Activated T-helper 1 cell treated with anti-CD3 and anti-CD28 coated beads, Interleukin-12 subunit alpha, Interleukin-12 subunit beta, Interleukin-2, Interleukin-4 antibody, amounts not matched to agents 30 ng/mL and 10 ng/mL and 1 ng/mL, durations not matched to agents 14 hours and 24 hours and 36 hours (primary cell): ENCODE measurements around the gene TPD52L1. TPM values are rescaled to one million over a fixed set of nuclear protein-coding genes. Genes with fewer than 3 reads are reported as not detected.

Experiments used
- DNase-seq: peaks from one replicate; pipeline ENCODE4 v3.0.0; 2021; ENCODE audit warnings: low spot score
- H3K27ac Mint-ChIP-seq: one replicate; pipeline ENCODE4 v1.8.0; 2021; ENCODE audit warnings: mild to moderate bottlenecking, mixed read lengths
- H3K27me3 Mint-ChIP-seq: one replicate; pipeline ENCODE4 v1.8.0; 2022; ENCODE audit warnings: mild to moderate bottlenecking, moderate library complexity, mixed read lengths; ENCODE audit not compliant: insufficient read depth
- H3K36me3 Mint-ChIP-seq: one replicate; pipeline ENCODE4 v1.8.0; 2021; ENCODE audit warnings: low read depth, mixed read lengths
- H3K4me1 Mint-ChIP-seq: one replicate; pipeline ENCODE4 v1.8.0; 2021; ENCODE audit warnings: low read depth, mixed read lengths
- H3K4me3 Mint-ChIP-seq: one replicate; pipeline ENCODE4 v1.8.0; 2021; ENCODE audit warnings: mild to moderate bottlenecking, moderate library complexity, mixed read lengths
- H3K9me3 Mint-ChIP-seq: one replicate; pipeline ENCODE4 v1.8.0; 2021; ENCODE audit warnings: mixed read lengths
- intact Hi-C: fragments of 100-400 bp; cut with micrococcal nuclease; formaldehyde crosslinking; loops from one replicate; pipeline ENCODE4 v1.15.1; 2024
- total RNA-seq: library from RNA; stranded (reverse); gene quantifications from 2 replicates; pipeline ENCODE4 v1.2.3, GENCODE V29; 2022

The TPD52L1 gene
- total RNA-seq, 1 donor from 2014 or later = 0.29 TPM

DNA sequence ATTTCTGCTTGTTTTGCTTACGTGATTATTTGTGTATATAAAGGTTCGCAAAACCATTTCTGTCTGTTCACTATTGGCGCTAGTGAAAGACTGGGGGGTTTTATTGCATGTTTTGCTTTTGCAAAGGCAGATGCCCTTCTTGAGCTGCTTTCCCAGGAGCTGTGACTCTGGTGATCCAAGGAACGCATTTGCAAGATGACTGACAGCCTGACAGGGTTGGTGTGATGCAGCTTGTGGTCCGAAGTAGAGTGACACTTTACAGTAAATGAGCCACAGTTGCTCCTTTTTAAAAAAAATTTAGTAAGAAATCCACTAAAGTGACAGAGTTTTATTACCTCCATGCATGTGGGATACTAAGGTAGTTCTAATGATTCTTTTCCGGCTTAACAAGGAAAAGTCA, 73.7 kb downstream of the TPD52L1 start:
- no peaks in the 10 kb centered on the region for H3K4me1 Mint-ChIP-seq
- H3K27ac Mint-ChIP-seq = no peak overlapping the region
- no peak for DNase-seq
- intact Hi-C loops = no loop called here
- no peaks in the 10 kb centered on the region for H3K9me3 Mint-ChIP-seq
- no peak overlapping the region for H3K4me3 Mint-ChIP-seq
- H3K27me3 Mint-ChIP-seq = no peaks in the 10 kb centered on the region
- no peaks in the 10 kb centered on the region for H3K36me3 Mint-ChIP-seq

DNA sequence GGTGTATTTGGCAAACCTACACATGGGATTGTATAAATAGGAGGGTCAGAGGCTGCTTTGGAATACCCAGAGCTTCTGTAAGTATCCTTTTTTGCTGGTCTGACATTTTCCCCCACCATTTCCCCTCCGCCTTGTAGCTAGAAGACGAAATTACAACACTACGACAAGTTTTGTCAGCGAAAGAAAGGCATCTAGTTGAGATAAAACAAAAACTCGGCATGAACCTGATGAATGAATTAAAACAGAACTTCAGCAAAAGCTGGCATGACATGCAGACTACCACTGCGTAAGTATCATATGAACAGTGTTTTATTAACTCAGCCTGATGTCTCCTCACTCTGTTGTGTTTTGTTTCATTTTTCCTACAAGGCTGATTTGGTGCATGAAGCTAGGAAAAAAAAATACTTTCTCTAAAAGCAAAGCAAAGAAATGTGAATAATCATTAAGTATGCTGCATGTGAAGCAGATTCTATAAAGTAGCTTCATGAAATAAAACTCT, 75.5 kb downstream of the TPD52L1 start:
- Mint-ChIP-seq H3K27me3 (peaks cover 4% of the 10 kb centered on the region), H3K4me1 (no peaks in the 10 kb centered on the region), H3K9me3 (no peaks in the 10 kb centered on the region), H3K36me3 (no peaks in the 10 kb centered on the region), H3K27ac (no peak overlapping the region), H3K4me3 (no peak overlapping the region)
- intact Hi-C loops = no loop called here
- no peak for DNase-seq

DNA sequence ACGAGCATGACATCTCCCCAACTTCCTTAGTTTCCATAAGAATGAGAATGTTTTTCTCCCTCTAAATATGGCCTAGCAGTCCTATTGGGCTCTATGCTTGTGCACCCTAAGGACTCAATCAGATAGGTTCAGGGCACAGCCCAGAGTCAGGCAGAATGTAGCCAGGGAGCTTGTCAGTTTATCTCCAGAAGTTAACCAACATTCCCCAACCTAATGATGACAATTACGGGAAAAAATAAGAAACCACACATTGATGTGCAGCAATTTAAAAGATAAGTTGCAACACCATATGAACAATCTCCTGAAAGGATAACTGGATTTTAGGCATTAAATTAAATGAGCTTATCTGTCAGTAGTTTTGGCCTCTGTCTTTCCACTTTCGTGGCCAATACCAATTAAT, 77.1 kb downstream of the TPD52L1 start:
- Mint-ChIP-seq H3K27ac (no peak overlapping the region), H3K36me3 (no peaks in the 10 kb centered on the region), H3K9me3 (no peaks in the 10 kb centered on the region), H3K4me1 (no peaks in the 10 kb centered on the region), H3K27me3 (peaks cover 4% of the 10 kb centered on the region), H3K4me3 (no peak overlapping the region)
- no peak for DNase-seq
- intact Hi-C loops = no loop called here

DNA sequence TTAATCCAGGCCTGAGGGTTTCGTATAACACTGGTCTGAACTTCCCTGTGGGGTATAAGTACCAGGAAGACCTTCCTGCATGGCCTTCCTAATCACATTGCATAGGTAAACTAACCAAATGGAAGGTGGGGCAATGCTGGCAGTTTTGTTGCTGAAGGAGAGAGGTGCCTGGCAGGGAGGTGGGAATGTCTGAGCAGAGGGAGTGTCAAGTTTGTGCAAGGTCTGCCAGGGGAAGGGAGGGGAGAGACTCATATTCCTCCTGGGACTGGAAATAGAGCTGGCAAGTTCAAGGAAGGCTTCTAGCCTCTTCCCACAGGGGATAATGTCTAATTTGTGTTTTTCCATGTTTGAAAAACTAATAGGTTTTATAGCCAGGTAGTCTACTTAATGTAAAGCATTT, 77.6 kb downstream of the TPD52L1 start:
- H3K4me3 Mint-ChIP-seq = no peak overlapping the region
- no peaks in the 10 kb centered on the region for H3K4me1 Mint-ChIP-seq
- H3K36me3 Mint-ChIP-seq = no peaks in the 10 kb centered on the region
- intact Hi-C loops = no loop called here
- H3K27me3 Mint-ChIP-seq = peaks cover 4% of the 10 kb centered on the region
- H3K9me3 Mint-ChIP-seq = no peaks in the 10 kb centered on the region
- DNase-seq = no peak
- H3K27ac Mint-ChIP-seq = no peak overlapping the region

DNA sequence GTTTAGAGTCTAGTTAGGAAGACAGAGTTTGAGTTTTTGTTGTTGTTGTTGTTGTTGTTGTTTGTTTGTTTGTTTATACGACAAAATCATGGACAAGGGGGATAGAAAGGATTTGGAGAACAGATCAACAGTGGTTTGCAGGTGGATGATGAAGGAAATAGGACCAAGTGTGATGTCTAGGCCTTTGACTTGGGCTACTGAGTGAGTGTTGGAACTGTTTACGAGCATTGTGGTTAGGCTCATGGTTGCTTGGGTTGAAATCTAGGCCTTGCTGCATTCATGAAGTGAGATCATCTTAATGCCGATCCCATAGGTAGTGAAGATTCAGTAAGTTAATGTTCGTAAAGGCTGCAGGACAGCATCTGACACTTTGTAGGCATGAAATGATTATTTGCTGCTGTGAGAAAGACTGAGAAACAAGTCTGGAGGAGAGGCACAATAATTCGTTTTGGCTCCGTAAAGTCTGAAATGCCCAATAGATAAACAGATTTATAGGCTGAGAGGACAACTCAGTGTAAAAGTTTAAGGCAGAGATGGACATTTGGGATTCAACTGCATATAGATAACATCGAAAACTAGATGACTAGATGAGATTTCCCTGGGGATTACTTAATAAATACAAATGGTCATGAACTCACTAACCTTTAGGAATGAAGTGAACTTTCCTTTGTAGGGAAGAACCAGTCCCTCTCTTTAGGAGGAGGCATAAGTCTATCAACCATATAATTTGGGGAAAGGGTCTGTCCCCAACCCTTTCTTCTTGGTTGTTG, 78.2 kb downstream of the TPD52L1 start:
- intact Hi-C loops = no loop called here
- H3K4me3 Mint-ChIP-seq = no peak overlapping the region

DNA sequence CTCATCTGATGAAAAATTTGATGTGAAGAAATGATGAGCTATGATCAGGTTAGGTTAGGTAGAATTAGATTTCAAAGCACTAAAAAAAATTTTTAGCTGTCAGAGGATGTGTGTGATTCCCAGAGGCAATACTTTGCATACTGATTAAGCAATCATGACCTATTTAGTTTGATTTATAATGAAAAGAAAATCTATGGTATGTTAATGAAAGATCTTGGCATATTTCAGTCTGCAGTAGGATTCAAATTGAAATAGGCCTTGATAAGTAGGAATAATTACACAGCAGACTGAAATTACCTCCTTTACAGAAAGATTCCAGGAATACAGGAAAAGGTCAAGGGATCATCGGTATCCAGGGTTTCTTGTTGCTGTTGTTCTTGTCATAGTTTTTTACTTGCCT, 78.9 kb downstream of the TPD52L1 start:
- Mint-ChIP-seq H3K9me3 (no peaks in the 10 kb centered on the region), H3K36me3 (no peaks in the 10 kb centered on the region), H3K27ac (no peak overlapping the region), H3K27me3 (peaks cover 4% of the 10 kb centered on the region), H3K4me3 (no peak overlapping the region), H3K4me1 (no peaks in the 10 kb centered on the region)
- intact Hi-C loops = no loop called here
- no peak for DNase-seq

More for the DNA sequence above, 78.2 kb downstream of the TPD52L1 start:
- H3K27ac Mint-ChIP-seq = no peak overlapping the region
- H3K36me3 Mint-ChIP-seq = no peaks in the 10 kb centered on the region
- H3K27me3 Mint-ChIP-seq = peaks cover 4% of the 10 kb centered on the region
- no peaks in the 10 kb centered on the region for H3K9me3 Mint-ChIP-seq
- no peaks in the 10 kb centered on the region for H3K4me1 Mint-ChIP-seq
- DNase-seq = no peak

DNA sequence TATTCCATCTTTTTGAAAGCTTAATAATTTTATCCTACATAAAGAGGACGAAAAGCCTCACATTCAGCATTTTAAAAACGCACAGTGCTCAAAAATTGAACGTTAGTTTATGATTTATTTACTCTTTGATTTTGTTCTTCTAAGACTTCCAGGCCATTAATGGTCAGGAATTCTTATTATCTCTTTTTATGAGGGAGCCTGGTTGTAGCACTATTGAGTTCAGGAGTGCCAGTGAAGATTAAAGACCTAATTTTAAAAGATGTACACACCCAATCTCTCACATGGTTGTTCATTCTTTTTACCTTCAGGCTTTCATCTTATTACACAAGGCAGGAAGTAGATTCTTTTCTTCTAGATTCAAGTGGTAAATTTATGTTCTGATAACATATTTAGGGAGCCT, 79.6 kb downstream of the TPD52L1 start:
- intact Hi-C loops = no loop called here
- peaks cover 4% of the 10 kb centered on the region for H3K27me3 Mint-ChIP-seq
- no peaks in the 10 kb centered on the region for H3K4me1 Mint-ChIP-seq
- no peaks in the 10 kb centered on the region for H3K36me3 Mint-ChIP-seq
- H3K27ac Mint-ChIP-seq = no peak overlapping the region
- no peak for DNase-seq
- H3K9me3 Mint-ChIP-seq = no peaks in the 10 kb centered on the region
- no peak overlapping the region for H3K4me3 Mint-ChIP-seq

DNA sequence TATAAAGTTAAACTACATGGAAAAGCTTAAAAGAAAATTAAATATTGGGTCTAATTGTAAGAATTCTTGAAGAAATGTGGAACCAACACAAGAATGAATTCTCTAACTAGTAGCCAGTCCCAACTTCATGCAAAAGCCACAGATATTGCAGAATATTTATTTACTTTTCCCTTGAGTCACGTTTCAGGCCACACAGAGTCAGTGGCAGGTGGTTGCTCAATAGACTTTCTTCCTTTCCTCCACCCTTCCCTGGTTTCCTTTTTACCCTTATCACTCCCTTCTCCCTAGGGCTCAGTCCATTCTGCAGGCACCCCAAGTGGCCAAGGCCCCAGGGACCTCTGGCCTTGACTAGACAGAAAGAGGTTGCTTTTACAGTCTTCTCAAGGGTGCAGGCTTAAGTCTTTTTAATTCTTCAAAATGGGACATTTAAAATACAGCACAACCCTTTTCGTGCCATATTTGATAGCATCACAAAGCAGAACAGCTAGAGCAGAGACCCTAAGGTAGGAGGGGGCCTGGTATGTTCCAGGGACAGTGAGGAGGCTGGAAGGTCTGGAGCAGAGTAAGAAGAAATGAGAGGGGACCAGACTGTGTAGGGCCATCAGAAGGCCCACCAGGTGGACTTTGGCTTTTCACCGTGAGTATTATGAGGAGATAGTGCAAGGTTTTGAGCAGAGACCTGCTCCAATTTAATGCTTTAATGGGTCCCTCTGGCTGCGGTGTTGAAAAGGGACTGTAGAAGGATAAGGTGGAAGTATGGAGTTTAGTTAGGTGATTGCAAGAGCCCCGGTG, 83.2 kb downstream of the TPD52L1 start:
- DNase-seq = no peak
- Mint-ChIP-seq H3K4me3 (no peak overlapping the region), H3K27me3 (peaks cover 6% of the 10 kb centered on the region), H3K27ac (no peak overlapping the region), H3K36me3 (no peaks in the 10 kb centered on the region), H3K9me3 (peaks cover 23% of the 10 kb centered on the region), H3K4me1 (no peaks in the 10 kb centered on the region)
- intact Hi-C loops = no loop called here

DNA sequence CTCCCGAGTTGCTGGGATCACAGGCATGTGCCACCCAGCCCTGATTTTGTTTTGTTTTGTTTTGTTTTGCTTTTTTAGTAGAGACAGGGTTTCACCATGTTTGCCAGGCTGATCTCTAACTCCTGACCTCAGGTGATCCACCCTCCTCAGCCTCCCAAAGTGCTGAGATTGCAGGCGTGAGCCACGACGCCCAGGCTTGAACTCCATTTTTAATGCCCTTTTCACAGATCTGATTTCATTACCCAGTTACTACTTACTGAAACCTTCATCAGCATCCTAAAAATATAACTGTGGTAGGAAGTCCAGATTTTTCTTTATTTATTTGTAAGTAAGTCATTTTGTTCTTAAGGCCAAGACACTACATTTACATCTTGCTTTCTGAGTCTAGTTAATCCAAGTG, 84.2 kb downstream of the TPD52L1 start:
- Mint-ChIP-seq H3K4me3 (no peak overlapping the region), H3K4me1 (no peaks in the 10 kb centered on the region), H3K9me3 (peaks cover 31% of the 10 kb centered on the region), H3K27me3 (peaks cover 7% of the 10 kb centered on the region), H3K36me3 (no peaks in the 10 kb centered on the region), H3K27ac (no peak overlapping the region)
- DNase-seq = no peak
- intact Hi-C loops = no loop called here

DNA sequence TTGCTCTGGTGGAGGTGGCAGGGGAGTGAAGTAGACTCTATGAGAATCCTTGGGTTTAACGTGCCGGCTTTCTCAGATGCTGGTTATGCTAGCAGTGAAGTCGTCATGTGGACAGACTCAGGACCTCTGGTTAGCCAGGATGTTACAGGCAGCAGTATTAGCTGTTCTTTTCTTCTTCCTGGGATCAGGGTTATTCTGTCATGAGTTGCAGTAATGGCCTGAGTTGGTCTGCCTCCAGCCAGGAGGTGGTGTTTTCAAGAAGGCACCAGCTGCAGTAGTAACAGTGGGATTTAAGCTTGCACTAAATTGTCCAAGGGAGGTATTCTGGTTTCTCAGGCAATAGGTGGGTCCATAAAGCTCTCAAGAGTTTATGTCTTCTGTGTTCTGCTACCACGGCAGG, 91.5 kb downstream of the TPD52L1 start:
- no peak overlapping the region for H3K27ac Mint-ChIP-seq
- intact Hi-C loops = no loop called here

DNA sequence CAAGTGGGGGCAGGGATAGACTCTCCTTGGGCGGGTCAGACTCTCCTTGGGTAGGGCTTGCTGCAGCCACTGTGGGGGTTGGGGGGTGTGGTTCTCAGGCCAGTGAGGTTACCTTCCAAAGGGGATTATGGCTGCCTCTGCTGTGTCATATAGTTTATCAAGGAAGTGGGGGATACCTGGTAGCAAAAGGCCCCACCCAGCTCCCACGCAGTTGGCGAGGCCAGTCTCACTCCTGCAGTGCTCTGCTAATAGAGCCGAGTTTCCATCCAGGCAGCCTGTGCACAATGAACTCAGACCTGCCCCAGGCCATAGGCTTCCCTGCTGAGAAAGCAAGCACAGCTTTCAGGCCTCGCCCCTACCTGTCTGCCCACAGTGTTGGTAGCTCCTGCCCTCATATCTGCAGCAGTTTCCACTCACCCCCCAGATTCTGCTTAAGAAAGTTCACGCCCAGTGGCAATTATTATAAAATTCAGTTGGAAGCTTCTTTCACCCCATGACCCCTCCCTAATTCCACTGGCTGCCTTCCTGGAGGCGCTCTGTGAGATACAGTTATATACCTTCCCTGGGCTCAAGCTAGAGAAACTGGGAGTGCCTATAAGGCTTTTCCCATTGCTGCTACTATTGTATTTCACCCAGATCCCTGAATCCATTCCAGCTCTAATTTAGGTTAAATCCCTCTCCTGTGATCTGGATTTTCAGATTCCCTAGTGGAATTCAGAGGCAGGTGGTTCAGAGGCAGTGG, 92.1 kb downstream of the TPD52L1 start:
- H3K4me3 Mint-ChIP-seq = no peak overlapping the region
- no peak for DNase-seq
- H3K4me1 Mint-ChIP-seq = peaks cover 4% of the 10 kb centered on the region
- no peak overlapping the region for H3K27ac Mint-ChIP-seq
- H3K9me3 Mint-ChIP-seq = peaks cover 18% of the 10 kb centered on the region
- intact Hi-C loops = no loop called here
- peaks cover 9% of the 10 kb centered on the region for H3K27me3 Mint-ChIP-seq
- H3K36me3 Mint-ChIP-seq = no peaks in the 10 kb centered on the region

More for the DNA sequence above, 91.5 kb downstream of the TPD52L1 start:
- H3K9me3 Mint-ChIP-seq = peaks cover 20% of the 10 kb centered on the region
- peaks cover 10% of the 10 kb centered on the region for H3K27me3 Mint-ChIP-seq
- H3K4me1 Mint-ChIP-seq = peaks cover 4% of the 10 kb centered on the region
- no peak overlapping the region for H3K4me3 Mint-ChIP-seq
- H3K36me3 Mint-ChIP-seq = no peaks in the 10 kb centered on the region
- no peak for DNase-seq

DNA sequence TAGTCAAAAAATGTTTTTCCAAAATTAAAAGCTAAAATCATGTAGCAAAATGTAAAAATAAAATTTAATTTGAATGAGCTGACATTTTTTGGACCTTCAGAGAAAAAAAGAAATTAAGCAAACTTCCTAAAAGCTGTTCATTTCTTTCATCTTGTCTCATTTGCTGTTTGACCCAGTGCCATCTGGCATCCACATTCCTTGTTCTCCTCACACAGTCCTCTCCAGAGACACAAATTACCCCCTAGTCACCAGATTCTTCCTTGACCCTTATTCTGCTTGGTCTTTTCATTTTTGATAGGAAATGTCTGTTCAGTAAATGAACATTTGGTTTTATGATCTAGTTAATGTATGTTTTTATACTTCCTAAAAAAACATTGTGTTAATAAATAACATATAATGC, 93.0 kb downstream of the TPD52L1 start:
- intact Hi-C loops = no loop called here
- H3K27ac Mint-ChIP-seq = no peak overlapping the region
- H3K9me3 Mint-ChIP-seq = peaks cover 9% of the 10 kb centered on the region
- no peak overlapping the region for H3K4me3 Mint-ChIP-seq
- H3K4me1 Mint-ChIP-seq = peaks cover 4% of the 10 kb centered on the region
- H3K36me3 Mint-ChIP-seq = no peaks in the 10 kb centered on the region
- H3K27me3 Mint-ChIP-seq = peaks cover 8% of the 10 kb centered on the region
- no peak for DNase-seq

DNA sequence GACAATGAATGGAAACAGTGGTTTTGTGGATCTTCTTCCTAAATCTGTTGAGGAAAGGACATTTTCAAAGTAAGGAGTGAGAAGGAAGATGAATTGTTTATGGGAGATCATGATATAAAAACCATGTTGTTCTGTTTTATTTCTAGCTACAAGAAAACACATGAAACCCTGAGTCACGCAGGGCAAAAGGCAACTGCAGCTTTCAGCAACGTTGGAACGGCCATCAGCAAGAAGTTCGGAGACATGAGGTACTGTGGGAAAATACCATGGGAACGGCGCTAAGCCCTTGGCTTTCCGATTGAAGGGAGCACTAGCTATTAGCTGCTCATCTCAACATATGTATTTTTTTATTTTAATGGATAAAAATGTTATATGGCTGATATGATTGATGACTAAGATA, 94.6 kb downstream of the TPD52L1 start:
- H3K4me1 Mint-ChIP-seq = peaks cover 4% of the 10 kb centered on the region
- H3K4me3 Mint-ChIP-seq = no peak overlapping the region
- H3K36me3 Mint-ChIP-seq = no peaks in the 10 kb centered on the region
- no peaks in the 10 kb centered on the region for H3K9me3 Mint-ChIP-seq
- intact Hi-C loops = no loop called here
- DNase-seq = no peak
- H3K27ac Mint-ChIP-seq = no peak overlapping the region
- H3K27me3 Mint-ChIP-seq = peaks cover 8% of the 10 kb centered on the region
